AG09309 (cell line): ENCODE data around the gene SLC5A6.

Experiments used
- DNase-seq: peaks from one replicate; pipeline ENCODE4 v3.0.0-alpha.2; 2010; ENCODE audit warnings: low read depth
- H3K4me3 ChIP-seq: 2 replicates; pipeline ENCODE4 v1.5.1; 2011; ENCODE audit warnings: mild to moderate bottlenecking, low read depth, low read length, moderate library complexity; ENCODE audit not compliant: control insufficient read depth
- TF ChIP-seq, protein P1 (sequence below): IDR thresholded peaks from 2 replicates; pipeline ENCODE4 v1.5.1; 2011; ENCODE audit warnings: mild to moderate bottlenecking, low read depth, low read length, inconsistent platforms; ENCODE audit not compliant: insufficient read depth, control insufficient read depth; ENCODE audit errors: missing control alignments

The SLC5A6 gene

DNA sequence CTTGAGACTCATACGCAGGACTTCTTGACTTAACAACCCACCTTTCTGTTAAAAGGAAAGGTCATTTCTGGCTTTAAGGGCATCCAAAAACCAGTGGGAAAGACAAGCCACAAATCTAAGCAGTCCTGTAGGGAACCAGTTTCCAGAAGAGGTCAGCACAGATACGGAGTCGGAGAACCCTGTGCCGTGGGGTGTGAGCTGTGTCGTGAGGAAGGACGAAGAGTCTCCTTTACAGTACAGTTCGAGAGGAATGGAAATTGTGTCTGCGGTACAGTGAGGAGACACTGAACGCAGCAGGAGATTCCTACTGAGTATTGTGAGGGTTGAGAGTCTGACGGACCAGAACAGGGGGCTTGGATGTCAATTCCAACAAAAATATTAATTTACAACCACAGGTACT lies 33.0 kb upstream of the SLC5A6 start:
- TF ChIP-seq, protein P1, sequence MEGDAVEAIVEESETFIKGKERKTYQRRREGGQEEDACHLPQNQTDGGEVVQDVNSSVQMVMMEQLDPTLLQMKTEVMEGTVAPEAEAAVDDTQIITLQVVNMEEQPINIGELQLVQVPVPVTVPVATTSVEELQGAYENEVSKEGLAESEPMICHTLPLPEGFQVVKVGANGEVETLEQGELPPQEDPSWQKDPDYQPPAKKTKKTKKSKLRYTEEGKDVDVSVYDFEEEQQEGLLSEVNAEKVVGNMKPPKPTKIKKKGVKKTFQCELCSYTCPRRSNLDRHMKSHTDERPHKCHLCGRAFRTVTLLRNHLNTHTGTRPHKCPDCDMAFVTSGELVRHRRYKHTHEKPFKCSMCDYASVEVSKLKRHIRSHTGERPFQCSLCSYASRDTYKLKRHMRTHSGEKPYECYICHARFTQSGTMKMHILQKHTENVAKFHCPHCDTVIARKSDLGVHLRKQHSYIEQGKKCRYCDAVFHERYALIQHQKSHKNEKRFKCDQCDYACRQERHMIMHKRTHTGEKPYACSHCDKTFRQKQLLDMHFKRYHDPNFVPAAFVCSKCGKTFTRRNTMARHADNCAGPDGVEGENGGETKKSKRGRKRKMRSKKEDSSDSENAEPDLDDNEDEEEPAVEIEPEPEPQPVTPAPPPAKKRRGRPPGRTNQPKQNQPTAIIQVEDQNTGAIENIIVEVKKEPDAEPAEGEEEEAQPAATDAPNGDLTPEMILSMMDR, result no peak
- no peak for DNase-seq
- H3K4me3 ChIP-seq, result no peak overlapping the region

DNA sequence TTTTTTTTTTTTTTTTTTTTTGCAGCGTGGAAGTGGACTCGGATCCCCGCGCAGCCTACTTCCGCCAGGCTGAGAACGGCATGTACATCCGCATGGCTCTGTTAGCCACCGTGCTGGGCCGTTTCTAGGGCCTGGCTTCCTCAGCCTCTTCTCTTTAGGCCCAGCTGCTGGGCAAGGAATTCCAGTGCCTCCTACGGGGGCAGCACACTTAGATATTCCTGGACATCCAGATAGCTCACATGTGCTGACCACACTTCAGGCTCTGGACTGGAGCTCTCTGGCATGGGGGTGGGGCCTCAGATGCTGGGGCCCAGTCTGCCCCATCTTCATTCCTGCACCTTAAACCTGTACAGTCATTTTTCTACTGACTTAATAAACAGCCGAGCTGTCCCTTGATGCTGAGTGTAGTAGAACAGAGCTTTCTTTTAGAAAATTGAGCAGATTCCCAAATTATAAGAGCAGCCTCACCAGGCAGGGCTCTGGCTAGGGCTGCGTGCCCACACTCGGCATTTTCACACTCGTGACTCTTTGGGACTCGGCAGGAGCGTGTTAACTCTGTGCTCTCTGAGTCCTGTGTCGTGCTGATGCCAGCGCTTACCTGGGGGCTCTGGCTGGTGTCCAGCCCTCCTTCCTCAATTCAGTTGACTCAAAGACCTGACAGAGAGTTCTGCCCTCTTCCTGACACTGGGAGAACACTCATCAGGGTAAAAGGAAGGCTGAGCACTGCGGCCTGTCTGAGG lies 31.5 kb upstream of the SLC5A6 start:
- TF ChIP-seq, protein P1, result no peak
- DNase-seq, result no peak
- no peak overlapping the region for H3K4me3 ChIP-seq

DNA sequence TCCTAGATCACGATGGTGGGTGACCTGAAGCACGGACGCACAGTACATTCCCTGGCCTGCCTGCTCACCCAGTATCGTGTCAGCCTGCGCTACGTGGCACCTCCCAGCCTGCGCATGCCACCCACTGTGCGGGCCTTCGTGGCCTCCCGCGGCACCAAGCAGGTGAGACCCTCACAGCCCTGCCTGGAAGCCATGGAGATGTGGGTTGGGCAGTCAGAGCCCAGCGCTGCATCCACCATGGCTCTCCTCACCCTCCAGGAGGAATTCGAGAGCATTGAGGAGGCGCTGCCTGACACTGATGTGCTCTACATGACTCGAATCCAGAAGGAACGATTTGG lies 30.5 kb upstream of the SLC5A6 start:
- no peak for DNase-seq
- TF ChIP-seq, protein P1, result no peak
- H3K4me3 ChIP-seq, result no peak overlapping the region

DNA sequence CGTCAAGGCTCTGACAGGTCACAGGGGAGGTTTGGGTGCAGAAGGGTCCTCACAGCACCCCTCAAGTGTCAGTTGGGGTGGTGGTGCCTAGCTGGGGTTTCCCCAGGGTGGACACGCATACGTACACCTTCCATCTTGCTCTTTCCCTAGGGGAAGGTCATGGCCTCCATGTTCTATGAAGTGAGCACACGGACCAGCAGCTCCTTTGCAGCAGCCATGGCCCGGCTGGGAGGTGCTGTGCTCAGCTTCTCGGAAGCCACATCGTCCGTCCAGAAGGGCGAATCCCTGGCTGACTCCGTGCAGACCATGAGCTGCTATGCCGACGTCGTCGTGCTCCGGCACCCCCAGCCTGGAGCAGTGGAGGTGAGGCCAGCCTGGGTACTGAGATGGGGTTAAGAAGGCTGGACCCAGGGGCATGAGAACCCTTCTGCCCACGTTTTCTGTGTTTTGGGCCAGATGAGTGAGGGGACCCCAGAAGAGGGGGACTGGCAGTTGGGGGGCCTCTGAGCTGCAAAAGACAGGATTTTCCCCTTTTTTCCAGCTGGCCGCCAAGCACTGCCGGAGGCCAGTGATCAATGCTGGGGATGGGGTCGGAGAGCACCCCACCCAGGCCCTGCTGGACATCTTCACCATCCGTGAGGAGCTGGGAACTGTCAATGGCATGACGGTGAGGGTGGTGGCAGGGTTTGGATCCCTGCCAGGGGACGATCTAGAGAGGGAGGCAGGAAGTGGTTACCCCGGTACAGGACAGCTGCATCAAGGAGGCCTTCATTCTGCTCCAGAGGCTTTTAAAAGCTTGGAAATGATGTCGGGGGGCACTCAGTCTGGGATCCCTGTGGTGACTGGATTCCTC lies 29.9 kb upstream of the SLC5A6 start:
- no peak for DNase-seq
- H3K4me3 ChIP-seq, result no peak overlapping the region
- TF ChIP-seq, protein P1, result no peak

GRCh38 chr2:27240406-27240805 lies 28.3 kb upstream of the SLC5A6 start:
- TF ChIP-seq, protein P1, result no peak

GRCh38 chr2:27238976-27239375 lies 26.9 kb upstream of the SLC5A6 start:
- DNase-seq, result no peak
- H3K4me3 ChIP-seq, result no peak overlapping the region
- TF ChIP-seq, protein P1, result no peak

More at GRCh38 chr2:27240406-27240805, 28.3 kb upstream of the SLC5A6 start:
- no peak overlapping the region for H3K4me3 ChIP-seq
- DNase-seq, result no peak
